Hematopoietic multipotent progenitor cell treated with erythropoietin and hydrocortisone succinate and interleukin-3 and kit ligand, for 8 days (in vitro differentiated cells): ENCODE measurements around the gene ASAP3.
"Not testable (repeated sequence)": the region's sequence is repeated elsewhere in the genome, so short reads cannot be mapped to it uniquely, and the experiment has no call there.

Source experiments
- DNase-seq: peaks from one replicate; pipeline ENCODE4 v3.0.0-alpha.2; 2015

The ASAP3 gene

GRCh38 chr1:23394181-23394580 is 89.8 kb downstream of the ASAP3 start:
- DNase-seq: no peak

GRCh38 chr1:23393706-23394105 is 90.3 kb downstream of the ASAP3 start:
- DNase-seq: no peak

- DNase-seq: no peak
Observed at GRCh38 chr1:23392125-23392855, 91.7 kb downstream of the ASAP3 start.

- DNase-seq: no peak
Observed at GRCh38 chr1:23389837-23390321, 94.1 kb downstream of the ASAP3 start.

DNA sequence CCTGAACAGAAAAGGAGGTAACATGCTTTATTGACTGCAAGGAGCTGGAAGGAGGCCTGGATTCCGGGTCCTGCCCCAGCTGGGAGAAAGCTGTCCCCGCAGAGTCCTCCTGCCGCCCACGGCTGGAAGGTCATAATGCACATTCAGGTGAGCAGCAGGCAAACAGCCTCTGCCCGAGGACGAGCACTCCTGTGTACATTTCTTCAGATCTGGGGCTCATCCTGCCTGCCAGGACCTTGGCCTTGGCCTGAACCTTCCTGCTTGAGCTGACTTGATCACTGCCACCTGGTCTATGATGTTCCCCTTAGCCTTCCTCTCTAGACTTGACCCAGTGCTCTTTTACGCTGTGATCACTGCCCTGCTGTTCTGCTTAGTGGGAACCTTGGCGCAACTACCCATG is 96.5 kb downstream of the ASAP3 start:
- DNase-seq: no peak

DNA sequence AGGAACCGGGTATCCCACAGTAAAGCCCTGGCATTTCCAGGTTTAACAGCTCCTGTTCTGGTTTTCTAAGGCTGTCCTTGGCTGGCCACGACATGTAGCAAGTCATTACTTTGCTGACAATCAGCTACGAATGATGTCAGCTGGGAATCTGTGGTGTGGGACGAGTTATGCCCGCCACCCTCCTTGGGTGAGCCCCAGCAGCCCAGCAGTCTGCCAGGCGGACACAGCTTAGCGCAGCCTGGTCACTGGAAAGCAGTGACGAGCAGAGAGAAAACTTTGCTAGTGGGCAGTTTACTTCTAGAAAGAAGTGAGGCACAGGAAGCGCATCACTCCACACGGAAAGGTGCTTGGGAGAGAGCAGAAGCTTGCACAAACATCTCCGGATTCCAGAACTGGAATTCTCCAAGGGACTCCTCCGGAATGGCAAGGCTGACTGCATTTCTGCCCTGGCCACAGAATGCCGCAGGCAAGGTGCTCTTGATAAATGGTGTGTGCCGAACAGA is 98.8 kb downstream of the ASAP3 start:
- no peak for DNase-seq

- DNase-seq: no peak
Observed at GRCh38 chr1:23384312-23385058, 99.5 kb downstream of the ASAP3 start.

- DNase-seq: no peak
Observed at GRCh38 chr1:23383577-23384311, 100.2 kb downstream of the ASAP3 start.

- no peak for DNase-seq
Observed at GRCh38 chr1:23381233-23381885, 102.6 kb downstream of the ASAP3 start.

GRCh38 chr1:23380719-23381118 is 103.3 kb downstream of the ASAP3 start:
- no peak for DNase-seq

- not testable (repeated sequence) for DNase-seq
Observed at GRCh38 chr1:23380236-23380635, 103.7 kb downstream of the ASAP3 start.
